HG03432 (cell line): ENCODE results near the gene A1CF.
"Not testable (repeated sequence)": the region's sequence is repeated elsewhere in the genome, so short reads cannot be mapped to it uniquely, and the experiment has no call there.

Experiments used
- ATAC-seq: cut with Tn5 transposase; IDR thresholded peaks from one replicate; pipeline ENCODE4 v1.9.1; 2021; ENCODE audit warnings: mild to moderate bottlenecking, moderate library complexity; ENCODE audit not compliant: unreplicated experiment

The A1CF gene, protein sequence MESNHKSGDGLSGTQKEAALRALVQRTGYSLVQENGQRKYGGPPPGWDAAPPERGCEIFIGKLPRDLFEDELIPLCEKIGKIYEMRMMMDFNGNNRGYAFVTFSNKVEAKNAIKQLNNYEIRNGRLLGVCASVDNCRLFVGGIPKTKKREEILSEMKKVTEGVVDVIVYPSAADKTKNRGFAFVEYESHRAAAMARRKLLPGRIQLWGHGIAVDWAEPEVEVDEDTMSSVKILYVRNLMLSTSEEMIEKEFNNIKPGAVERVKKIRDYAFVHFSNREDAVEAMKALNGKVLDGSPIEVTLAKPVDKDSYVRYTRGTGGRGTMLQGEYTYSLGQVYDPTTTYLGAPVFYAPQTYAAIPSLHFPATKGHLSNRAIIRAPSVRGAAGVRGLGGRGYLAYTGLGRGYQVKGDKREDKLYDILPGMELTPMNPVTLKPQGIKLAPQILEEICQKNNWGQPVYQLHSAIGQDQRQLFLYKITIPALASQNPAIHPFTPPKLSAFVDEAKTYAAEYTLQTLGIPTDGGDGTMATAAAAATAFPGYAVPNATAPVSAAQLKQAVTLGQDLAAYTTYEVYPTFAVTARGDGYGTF

GRCh38 chr10:50885097-50885859 lies at the start of gene A1CF:
Gene A1CF, minus strand, starts transcription at chr10:50885627. Its CDS starts 25,687 bp downstream, at chr10:50859940.
- no peak for ATAC-seq

GRCh38 chr10:50931948-50932431 lies 46.6 kb upstream of the A1CF start:
- no peak for ATAC-seq

DNA sequence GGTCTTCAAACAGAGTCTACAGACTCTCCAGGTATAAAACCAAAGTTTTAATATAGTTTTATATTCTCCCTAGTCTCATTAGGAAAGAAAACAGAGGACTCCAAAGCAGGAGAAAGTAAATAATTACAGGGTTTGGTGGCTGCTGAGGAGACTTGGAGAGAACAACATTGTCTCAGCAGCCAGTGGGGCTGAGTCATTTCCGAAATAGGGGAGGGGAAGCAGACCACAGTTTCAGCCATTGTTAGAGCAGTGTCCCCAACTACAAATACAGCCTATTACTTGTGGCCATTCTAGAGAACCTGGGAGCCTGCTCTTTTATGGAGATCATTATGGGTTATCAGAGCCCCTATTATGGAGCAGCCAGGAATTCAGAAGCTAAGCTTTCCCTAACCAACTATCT lies 44.2 kb upstream of the A1CF start:
- ATAC-seq, result no peak

DNA sequence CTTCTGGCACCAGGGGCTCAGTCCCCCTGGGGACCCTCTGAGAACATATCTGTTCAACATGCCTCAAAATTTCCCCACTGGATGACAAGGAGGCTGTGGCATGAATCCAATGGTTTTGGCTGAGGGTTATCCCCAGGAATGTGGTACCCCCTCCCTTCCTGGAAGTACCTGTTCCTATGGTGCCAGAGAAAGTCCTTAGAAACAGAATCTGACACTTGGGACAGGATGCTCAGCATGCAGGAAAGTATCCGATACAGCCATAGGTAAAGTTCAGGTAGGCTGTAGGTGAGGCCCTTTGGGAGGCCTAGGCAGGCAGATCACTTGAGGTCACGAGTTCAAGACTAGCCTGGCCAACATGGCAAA lies 42.7 kb upstream of the A1CF start:
- no peak for ATAC-seq

- no peak for ATAC-seq
Observed at GRCh38 chr10:50927522-50928189, 42.2 kb upstream of the A1CF start.

GRCh38 chr10:50923471-50923870 lies 38.0 kb upstream of the A1CF start:
- not testable (repeated sequence) for ATAC-seq

GRCh38 chr10:50919010-50919409 lies 33.6 kb upstream of the A1CF start:
- no peak for ATAC-seq

GRCh38 chr10:50918529-50918928 lies 33.1 kb upstream of the A1CF start:
- no peak for ATAC-seq

GRCh38 chr10:50917486-50917885 lies 32.1 kb upstream of the A1CF start:
- ATAC-seq, result no peak

DNA sequence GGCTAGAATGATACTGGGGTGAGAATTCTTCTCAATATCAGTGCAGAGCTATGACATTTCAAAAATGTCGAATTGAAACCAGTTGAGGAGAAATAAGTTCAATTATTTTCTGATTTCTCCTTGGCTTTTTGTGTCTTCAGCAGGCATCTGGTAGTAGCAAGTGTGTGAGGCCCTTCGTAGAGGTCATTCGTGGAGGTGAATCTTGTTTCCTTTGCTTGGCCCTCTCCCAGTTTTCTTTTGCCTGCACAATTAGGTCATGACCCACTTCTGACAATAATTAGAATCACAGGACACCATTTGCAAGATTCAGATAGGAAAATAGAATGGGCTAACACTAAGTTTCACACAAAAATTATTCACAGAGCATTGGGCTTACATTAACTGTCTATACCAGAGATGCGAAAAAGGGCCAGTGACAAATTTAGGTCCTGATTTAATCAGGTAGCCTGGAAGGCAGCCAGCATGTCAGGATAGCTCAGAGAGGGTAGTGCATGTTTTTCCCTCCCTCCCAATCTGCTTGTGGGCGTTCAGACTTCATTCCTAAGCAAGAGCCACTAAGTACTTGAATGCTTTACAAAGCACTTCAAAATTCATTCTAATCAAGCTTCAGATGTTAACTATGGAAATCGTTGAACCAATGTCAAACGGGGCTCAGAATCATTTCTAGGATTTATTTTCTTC lies 24.0 kb upstream of the A1CF start:
- no peak for ATAC-seq

- no peak for ATAC-seq
Observed at GRCh38 chr10:50908366-50908765, 22.9 kb upstream of the A1CF start.

DNA sequence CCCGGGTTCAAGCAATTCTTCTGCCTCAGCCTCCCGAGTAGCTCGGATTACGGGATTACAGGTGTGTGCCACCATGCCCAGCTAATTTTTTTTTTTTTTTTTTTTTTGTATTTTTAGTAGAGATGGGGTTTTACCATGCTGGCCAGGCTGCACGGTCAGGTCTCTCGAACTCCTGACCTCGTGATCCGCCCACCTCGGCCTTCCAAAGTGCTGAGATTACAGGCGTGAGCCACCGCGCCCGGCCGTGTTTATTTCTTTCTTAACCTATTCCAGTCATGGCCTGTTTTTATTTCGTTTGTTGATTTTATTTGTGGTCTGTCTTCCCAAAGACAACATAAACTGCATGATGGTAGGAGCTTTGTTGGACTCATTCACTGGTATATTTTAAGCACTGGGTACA lies 20.4 kb upstream of the A1CF start:
- ATAC-seq, result not testable (repeated sequence)

GRCh38 chr10:50896721-50897120 lies 11.3 kb upstream of the A1CF start:
- no peak for ATAC-seq

GRCh38 chr10:50894312-50894711 lies 8.9 kb upstream of the A1CF start:
- ATAC-seq, result no peak

GRCh38 chr10:50892467-50892866 lies 7.0 kb upstream of the A1CF start:
- no peak for ATAC-seq

GRCh38 chr10:50884302-50884701 lies 1.1 kb downstream of the A1CF start:
- no peak for ATAC-seq

- no peak for ATAC-seq
Observed at GRCh38 chr10:50883629-50884028, 1.8 kb downstream of the A1CF start.

- no peak for ATAC-seq
Observed at GRCh38 chr10:50882540-50882983, 2.9 kb downstream of the A1CF start.

- not testable (repeated sequence) for ATAC-seq
Observed at GRCh38 chr10:50881046-50881445, 4.4 kb downstream of the A1CF start.

DNA sequence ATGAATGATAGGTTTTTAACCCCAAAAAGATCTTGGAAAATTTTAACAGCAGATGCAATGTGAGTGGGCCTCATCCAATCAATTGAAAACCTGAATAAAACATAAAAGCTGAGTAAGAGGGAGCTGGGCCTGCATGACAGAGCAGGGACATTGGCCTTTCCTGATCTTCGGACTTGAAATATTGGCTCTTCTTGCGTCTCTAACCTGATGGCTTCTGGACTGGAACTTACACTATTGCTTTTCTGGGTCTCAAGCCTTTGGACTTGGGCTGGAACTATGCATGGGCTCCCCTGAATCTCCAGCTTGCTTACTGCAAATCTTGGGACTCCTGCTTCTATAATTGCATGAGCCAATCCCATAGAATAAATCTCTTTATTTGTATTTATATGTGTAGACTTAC lies 9.0 kb downstream of the A1CF start:
- no peak for ATAC-seq

- no peak for ATAC-seq
Observed at GRCh38 chr10:50874723-50875122, 10.7 kb downstream of the A1CF start.
